Stimulated activated CD8-positive, alpha-beta memory T cell treated with anti-CD3 and anti-CD28 coated beads, Interleukin-2, amount 100 ng/mL, for 1 hour (primary cell): ENCODE results near the gene CXXC5.

Source experiments
- DNase-seq, 2 donors: peaks; one replicate each; pipeline ENCODE4 v3.0.0-alpha.2; 2020; ENCODE audit warnings: low read depth in 2 of 2

The CXXC5 gene

GRCh38 chr5:139651043-139651834 is 3.1 kb downstream of the CXXC5 start:
- no peak for DNase-seq

GRCh38 chr5:139651853-139652787 is 4.0 kb downstream of the CXXC5 start:
- peak in 1 of 2 donors; percentile 46 for DNase-seq

DNA sequence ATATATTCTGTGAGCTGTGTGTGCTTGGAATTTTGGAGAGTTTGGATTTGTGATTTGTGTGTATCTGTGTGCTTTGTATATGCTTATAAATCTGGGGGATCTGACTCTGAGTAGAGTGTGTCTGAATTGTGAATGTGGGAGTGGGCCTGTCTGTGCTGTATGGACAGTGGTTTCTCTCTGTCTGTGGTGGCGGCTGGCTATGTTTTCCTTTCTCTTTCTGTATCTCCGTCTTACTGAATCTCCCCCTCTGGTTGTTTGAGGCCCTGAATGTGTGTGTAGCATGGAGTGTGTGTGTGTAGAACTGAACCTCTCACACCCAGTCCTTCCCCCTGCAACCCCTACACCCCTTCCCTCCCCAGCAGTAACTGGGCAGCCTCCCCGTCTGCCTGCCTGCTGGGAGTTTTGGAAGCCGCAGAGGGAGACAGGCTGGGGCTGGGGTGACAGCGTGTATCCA is 4.7 kb downstream of the CXXC5 start:
- DNase-seq = no peak

DNA sequence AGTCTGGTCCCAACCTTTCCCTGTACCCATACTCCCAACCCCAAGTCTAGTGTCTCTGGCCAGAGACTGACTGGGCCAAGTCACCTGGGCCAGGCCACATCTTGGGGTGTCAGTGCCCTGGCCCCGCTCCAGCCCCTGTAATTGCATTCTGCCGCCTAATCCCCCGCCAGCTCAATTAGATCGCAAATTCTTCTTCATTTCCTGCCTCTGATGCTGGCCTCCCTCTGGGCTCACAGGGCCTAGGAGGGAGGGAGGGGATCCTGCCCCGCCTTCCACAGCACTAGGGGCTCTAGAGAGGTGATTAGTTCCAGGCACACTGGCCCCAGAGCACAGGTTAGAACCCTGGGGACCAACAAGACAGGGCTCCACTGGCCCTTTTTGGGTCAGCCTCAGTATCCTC is 5.5 kb downstream of the CXXC5 start:
- no peak for DNase-seq

DNA sequence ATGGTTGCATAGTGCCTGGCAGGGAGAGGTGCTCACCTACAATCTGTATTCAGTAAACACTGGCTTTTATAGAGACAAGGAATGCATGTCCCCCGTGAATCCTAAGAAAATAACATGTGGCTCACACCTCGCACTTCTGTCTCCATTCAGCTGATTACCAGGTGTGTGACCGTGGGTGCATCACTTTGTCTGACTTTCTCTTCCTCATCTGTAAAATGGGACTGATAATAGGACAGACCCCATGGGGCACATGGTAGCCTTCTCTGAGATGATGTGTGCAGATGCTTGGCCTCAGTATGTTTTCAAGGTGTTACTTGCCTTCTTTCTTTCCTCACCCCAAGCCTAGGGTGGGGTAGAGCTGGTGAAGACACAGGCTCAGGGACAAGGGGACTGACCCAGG is 6.3 kb downstream of the CXXC5 start:
- DNase-seq = no peak

GRCh38 chr5:139654871-139655491 is 6.8 kb downstream of the CXXC5 start:
- no peak for DNase-seq

- no peak for DNase-seq
These were observed 7.7 kb downstream of the CXXC5 start for GRCh38 chr5:139655727-139656271.

GRCh38 chr5:139657363-139658321 is 9.5 kb downstream of the CXXC5 start:
- DNase-seq = no peak

- DNase-seq = no peak
These were observed 10.4 kb downstream of the CXXC5 start for GRCh38 chr5:139658501-139658927.

GRCh38 chr5:139658928-139659667 is 10.9 kb downstream of the CXXC5 start:
- DNase-seq = no peak

DNA sequence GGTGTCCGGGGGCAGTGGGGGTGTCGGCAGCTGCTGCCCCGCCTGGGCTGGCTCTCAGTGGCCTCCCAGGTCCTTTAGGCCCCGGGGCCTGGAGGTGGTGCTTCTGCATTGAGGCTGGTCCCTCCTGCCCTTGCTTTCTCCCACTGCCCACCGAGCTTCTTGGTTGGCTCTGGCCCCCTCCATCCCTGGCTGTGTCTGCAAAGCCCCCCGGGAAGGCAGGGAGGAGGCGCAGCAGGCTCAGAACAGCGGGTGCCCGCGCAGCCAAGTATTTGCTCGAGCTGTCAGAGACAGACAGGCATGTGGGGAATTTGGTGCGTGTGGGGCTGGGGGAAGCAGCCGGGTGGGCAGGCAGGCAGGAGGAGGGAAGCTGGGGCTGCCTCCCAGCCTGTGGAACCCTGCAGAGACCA is 11.5 kb downstream of the CXXC5 start:
- no peak for DNase-seq

DNA sequence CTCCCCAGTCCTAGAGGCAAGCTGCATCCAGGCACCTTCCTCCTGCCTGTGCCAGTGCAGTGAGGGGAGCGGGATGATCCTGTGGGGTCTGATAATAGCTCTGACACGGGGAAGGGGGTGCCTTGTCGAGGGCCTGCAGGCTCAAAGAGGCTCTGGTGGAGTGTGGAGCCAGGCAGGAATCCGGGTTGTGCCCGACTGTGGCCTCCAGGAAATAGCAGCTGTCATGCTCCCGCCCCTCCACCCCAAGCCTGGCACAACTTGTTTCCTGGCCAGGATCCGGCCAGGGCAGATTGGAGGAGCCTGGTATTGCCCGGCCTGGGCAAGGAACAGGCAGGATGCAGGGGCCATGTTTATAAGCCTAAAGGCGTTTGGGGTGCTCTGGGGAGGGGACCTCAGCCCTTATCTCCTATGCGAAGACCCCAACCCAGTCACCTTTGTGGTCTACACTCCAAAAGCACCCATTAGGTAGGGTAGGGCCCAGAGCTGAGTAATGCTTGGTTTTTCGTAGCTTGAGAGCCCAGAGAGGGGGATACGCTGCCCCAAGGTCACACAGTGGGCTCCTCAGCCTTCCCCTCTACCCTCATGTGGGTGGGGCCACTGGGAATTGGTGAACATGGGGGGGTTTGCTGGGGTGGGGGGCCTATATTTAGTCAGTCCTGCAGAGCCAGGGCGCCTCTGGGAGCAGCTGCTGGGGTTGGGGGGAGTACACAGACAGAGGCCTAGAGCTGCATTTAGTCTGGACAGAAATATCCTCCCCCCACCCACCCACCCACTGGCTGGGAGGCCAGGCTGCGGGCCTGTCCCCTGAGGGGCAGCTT is 12.2 kb downstream of the CXXC5 start:
- no peak for DNase-seq

DNA sequence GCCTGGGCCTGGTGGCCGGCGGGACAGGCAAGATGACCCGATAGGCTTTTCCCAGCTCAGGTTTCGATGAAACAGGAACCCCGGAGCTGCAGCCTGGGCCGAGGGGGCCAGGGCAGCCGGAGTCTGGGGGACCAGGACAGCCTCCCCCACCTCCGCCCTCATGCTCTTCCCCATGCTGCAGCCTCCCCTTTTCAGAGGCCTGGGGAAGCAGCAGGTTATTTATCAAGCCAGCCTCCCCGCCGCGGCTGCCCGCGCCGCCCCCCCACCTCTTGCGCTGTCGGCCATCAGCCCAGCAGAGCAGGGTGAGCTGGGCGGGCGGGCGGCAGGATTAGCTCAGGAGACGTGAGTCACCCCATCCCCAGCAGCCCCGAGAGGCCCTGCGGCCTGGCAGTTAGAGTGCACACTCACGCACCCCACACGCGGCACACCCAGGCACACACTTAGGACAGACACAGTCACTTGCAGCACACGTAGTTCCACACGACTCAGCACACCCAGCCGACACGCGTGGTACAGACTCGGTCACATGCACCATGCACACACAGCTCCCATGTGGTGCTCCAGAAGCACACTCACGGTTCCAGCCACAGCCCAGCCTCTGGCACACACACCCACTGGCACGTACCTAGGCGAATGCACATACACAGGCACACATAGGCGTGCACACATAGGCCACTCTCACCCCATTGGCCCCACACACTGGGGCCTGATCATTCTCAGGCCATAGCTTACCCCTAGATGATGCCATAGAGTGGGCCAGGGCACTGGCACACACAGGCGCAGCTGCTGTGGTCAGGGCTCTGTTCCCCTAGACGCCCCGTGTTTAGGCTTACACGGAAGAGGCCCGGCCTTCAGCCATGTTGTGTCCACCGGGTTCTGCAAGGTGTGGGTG is 13.0 kb downstream of the CXXC5 start:
- DNase-seq = no peak

- DNase-seq = no peak
These were observed 14.5 kb downstream of the CXXC5 start for GRCh38 chr5:139662617-139663016.

GRCh38 chr5:139663207-139664085 is 15.3 kb downstream of the CXXC5 start:
- no peak for DNase-seq

- DNase-seq = no peak
These were observed 16.0 kb downstream of the CXXC5 start for GRCh38 chr5:139664086-139664693.
